Measurements from ENCODE around the gene PUM1.
A peak's percentile ranks its signal among the peaks of the same experiment; 100 is the strongest.

Gene PUM1

DNA sequence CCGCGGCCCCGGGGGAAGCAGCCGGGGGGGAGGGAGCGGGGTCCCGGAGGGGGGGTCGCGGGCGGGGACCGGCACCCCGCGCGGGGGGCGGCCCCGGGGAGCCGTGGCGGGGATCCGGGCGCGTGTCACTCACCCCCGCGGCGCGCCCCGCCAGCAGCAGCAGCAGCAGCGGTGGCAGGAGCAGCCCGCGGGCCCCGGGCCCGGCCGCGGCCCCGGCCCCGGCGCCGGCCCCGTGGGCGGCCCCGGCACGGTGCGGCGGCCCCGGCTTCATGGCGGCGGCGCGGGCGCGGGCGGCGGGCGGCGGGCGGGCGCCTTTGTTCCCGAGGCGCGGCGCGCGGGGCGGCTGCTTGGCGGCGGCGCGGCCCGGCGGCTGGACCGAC lies 157.2 kb downstream of the PUM1 start:
- TF ChIP-seq, protein P1, sequence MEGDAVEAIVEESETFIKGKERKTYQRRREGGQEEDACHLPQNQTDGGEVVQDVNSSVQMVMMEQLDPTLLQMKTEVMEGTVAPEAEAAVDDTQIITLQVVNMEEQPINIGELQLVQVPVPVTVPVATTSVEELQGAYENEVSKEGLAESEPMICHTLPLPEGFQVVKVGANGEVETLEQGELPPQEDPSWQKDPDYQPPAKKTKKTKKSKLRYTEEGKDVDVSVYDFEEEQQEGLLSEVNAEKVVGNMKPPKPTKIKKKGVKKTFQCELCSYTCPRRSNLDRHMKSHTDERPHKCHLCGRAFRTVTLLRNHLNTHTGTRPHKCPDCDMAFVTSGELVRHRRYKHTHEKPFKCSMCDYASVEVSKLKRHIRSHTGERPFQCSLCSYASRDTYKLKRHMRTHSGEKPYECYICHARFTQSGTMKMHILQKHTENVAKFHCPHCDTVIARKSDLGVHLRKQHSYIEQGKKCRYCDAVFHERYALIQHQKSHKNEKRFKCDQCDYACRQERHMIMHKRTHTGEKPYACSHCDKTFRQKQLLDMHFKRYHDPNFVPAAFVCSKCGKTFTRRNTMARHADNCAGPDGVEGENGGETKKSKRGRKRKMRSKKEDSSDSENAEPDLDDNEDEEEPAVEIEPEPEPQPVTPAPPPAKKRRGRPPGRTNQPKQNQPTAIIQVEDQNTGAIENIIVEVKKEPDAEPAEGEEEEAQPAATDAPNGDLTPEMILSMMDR (conservative IDR thresholded peaks at IDR 0.05; ENCODE audit: low read depth), result no peak
- ChIA-PET POLR2A (ENCODE audit: low non-redundant PET) (no interaction called here), CTCF (interaction anchor here (7.8 kb wide), 1 partner anchor 105 kb away, joined by 186 read pairs; no protein-coding TSS in a partner anchor)
- H3K27ac ChIP-seq, result no peak overlapping the region
- DNase-seq (ENCODE audit: low spot score), result no peak

DNA sequence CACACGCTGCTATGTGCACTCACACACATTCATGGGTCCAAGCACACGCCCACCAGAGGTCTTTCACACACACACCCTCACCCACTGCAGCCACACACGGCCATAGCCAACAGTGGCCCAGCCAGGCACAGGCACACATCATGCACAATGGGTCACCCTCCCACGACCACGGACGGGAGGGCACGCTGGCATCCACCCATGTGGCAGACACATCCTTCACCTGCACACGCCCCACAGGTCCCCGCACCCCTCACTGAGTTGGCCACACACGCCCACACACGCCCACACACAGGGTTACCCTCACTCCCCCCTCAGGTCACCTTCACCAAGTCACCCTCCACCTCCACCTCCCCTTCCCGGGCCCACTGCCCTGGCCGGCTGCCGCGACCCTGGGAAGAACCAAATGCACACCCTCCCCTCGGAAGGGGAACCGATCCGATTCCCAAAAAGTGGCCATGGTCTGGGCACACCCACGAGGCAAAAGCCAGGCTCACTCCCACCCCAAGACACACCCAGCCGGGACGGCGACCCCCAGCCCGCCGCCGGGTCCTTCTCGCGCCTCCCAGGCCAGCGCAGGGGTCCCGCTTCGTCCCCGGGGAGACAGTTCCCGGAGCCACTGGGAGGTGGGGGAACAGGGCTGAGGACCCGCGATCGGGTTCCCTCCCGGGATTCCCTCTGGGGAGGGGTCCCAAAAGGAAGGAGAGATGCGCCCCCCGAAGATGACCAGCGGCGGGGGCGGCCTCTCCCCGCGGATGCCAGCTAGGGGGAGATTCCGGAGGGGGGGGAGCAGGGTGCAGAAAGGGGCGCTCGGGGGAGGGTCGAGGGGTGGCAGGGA lies 157.8 kb downstream of the PUM1 start:
- ChIA-PET CTCF (interaction anchor here (1.0 to 7.8 kb wide), 4 partner anchors 104 to 128 kb away, joined by 3 to 186 read pairs (median 10); no protein-coding TSS in a partner anchor), POLR2A (ENCODE audit: low non-redundant PET) (no interaction called here)
- no peak for DNase-seq (ENCODE audit: low spot score)
- TF ChIP-seq, protein P1 (conservative IDR thresholded peaks at IDR 0.05; ENCODE audit: low read depth), result no peak
- H3K27ac ChIP-seq, result no peak overlapping the region; the same call in 1 of the 2 replicates

DNA sequence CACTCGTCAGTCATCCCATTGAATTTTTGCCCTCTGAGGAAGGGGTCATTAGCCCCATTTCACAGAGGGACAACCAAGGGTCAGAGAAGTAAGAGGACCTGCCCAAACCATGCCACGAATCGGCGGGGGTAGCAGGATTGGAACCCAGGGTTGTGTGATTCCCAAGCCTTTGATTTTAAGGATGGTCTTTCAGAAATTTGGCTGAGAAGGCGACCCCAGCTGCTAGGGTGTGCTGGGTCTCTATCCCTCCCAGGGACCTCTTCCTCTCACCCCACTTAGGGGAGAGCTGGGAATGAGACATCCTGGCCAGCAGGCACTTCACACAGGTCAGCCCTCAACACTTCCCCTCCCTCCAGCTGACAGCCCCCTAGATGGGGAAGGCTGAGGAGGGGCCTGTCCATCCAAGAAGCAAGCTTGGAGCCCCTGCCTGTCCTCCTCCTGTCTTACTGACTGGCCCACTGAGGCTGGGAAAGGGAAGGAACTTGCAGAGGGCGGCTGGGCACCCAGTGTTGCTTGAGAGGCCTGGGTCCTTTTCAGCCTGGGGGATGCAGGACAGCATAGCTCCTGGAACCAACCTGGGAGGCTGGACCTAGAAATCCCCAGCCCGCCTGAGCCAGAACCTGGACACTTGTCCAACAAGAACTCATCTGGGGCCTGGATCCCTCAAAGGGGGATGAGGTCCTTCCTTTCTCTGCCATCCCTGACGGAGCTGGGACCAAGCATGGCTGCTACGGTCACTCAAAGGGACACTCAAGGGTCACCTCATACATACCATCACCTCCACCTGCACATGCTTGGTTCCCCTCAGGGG lies 158.7 kb downstream of the PUM1 start:
- TF ChIP-seq, protein P1 (conservative IDR thresholded peaks at IDR 0.05; ENCODE audit: low read depth), result no peak
- CTCF ChIA-PET, result interaction anchor here (0.9 to 2.0 kb wide), 4 partner anchors 105 to 188 kb away, joined by 3 to 15 read pairs (median 4); no protein-coding TSS in a partner anchor
- DNase-seq (ENCODE audit: low spot score), result no peak
- POLR2A ChIA-PET (ENCODE audit: low non-redundant PET), result no interaction called here
- peak overlapping the region; percentile 16; the same call in 1 of the 2 replicates for H3K27ac ChIP-seq

DNA sequence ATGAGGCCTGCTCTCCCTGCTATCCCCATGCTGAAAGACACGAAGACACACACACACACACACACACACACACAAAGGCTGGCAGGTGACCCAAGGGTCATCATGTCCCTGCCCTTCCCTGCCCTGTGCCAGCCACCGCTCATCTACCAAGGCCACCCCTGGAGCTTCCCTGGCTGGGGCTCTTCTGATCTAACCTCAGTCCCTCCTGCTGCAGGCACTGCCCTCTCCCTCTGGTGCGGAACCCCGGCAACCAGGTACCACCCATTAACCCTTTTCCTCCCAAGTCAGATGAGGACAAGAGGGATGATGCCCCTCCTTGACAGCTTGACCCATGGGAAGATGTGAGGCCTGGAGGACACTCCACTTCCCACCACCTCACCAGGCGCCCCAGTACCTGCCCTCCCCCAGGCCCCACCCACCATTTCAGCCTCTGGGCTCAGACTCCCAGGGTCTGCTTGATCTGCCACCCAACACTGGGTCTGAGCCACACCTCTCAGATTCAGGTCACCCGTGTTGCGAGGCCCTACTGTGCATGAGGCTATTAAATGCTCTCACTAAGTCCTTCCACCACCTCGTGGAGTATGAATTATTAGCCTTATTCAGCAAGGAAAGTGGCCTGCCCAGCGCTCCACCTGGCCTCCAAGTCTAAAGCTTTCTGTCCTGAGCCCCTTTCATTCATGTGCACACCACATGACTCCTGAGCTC lies 159.4 kb downstream of the PUM1 start:
- TF ChIP-seq, protein P1 (conservative IDR thresholded peaks at IDR 0.05; ENCODE audit: low read depth), result no peak
- POLR2A ChIA-PET (ENCODE audit: low non-redundant PET), result no interaction called here

DNA sequence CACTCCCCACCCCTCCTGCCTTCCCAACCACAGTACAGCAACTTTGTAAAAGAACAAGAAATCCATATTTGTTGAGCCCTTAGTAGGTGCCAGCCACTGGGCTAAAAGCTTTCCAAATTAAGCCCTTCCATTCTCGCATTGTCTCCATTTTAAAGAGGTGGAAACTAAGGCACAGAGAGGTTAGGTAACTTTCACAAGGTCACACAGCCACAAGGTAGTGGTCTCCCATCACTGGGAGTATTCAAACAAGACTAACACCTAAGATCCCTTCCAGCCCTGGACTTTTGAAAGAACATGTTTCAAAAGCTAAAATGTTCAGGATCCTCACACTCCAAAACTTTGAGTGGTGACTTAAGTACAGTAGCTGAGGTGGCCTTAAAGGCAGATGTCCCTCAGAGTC lies 160.1 kb downstream of the PUM1 start:
- DNase-seq (ENCODE audit: low spot score), result no peak
- ChIA-PET POLR2A (ENCODE audit: low non-redundant PET) (no interaction called here), CTCF (interaction anchor here (1.2 to 2.0 kb wide), 3 partner anchors 80 to 123 kb away, joined by 3 to 15 read pairs (median 4); no protein-coding TSS in a partner anchor)
- TF ChIP-seq, protein P1 (conservative IDR thresholded peaks at IDR 0.05; ENCODE audit: low read depth), result no peak
- no peak overlapping the region for H3K27ac ChIP-seq

More for the DNA sequence above, 159.4 kb downstream of the PUM1 start:
- DNase-seq (ENCODE audit: low spot score), result no peak
- CTCF ChIA-PET, result interaction anchor here (0.9 to 2.0 kb wide), 3 partner anchors 104 to 187 kb away, joined by 4 to 15 read pairs (median 4); no protein-coding TSS in a partner anchor
- H3K27ac ChIP-seq, result peak overlapping the region; percentile 16; the same call in 1 of the 2 replicates

Measured in RWPE1 (cell line).